GM23338 (cell line): ENCODE measurements around the gene SULT2A1.

ENCODE experiments used
- CREB1 ChIP-seq: fragments of 250-450 bp; sonication (Bioruptor Pico); IDR thresholded peaks from 2 replicates; pipeline ENCODE4 v1.5.0; 2020; ENCODE audit warnings: low read depth, mild to moderate bottlenecking, moderate library complexity
- CTCF ChIP-seq, 2 experiments: fragments of 200-600 bp in 1 of 2; sonication (generic) in 1 of 2; conservative IDR thresholded peaks; 2 replicates each; pipeline versions ENCODE4 v1.5.1 to v1.6.1; 2016 to 2017; ENCODE audit warnings: antibody characterized with exemption in 2 of 2, low read depth in 2 of 2, mild to moderate bottlenecking in 2 of 2, moderate library complexity in 1 of 2
- EZH2 ChIP-seq: fragments of 200-600 bp; sonication (generic); IDR thresholded peaks from one replicate; pipeline ENCODE4 v1.8.0; 2017; ENCODE audit warnings: antibody characterized with exemption, mild to moderate bottlenecking, low read depth; ENCODE audit not compliant: unreplicated experiment
- EZH2phosphoT487 ChIP-seq: fragments of 200-600 bp; sonication (generic); IDR thresholded peaks from one replicate; pipeline ENCODE4 v1.8.1; 2018; ENCODE audit warnings: antibody characterized with exemption; ENCODE audit not compliant: unreplicated experiment
- JUNB ChIP-seq: IDR thresholded peaks from one replicate; pipeline ENCODE4 v1.6.1; 2016; ENCODE audit warnings: antibody characterized with exemption; ENCODE audit not compliant: unreplicated experiment
- NANOG ChIP-seq: IDR thresholded peaks from 2 replicates; pipeline ENCODE4 v1.6.1; 2016; ENCODE audit warnings: antibody characterized with exemption, borderline replicate concordance
- POLR2AphosphoS5 ChIP-seq: IDR thresholded peaks from 2 replicates; pipeline ENCODE4 v1.6.1; 2016; ENCODE audit warnings: antibody characterized with exemption, low read depth
- STAT1 ChIP-seq: IDR thresholded peaks from one replicate; pipeline ENCODE4 v1.6.1; 2016; ENCODE audit warnings: antibody characterized with exemption; ENCODE audit not compliant: unreplicated experiment
- ZNF331 ChIP-seq: fragments of 250-450 bp; sonication (Bioruptor Pico); IDR thresholded peaks from 2 replicates; pipeline ENCODE4 v1.5.0; 2020; ENCODE audit warnings: low read depth, mild to moderate bottlenecking, moderate library complexity
- TF ChIP-seq, protein P1 (sequence below): IDR thresholded peaks from one replicate; pipeline ENCODE4 v1.6.1; 2018; ENCODE audit warnings: antibody characterized with exemption; ENCODE audit not compliant: unreplicated experiment

GRCh38 chr19:47895165-47895782 is 9.2 kb upstream of the SULT2A1 start:
- TF ChIP-seq EZH2phosphoT487: no peak
- no peak for TF ChIP-seq EZH2
- no peak for TF ChIP-seq CTCF (conservative IDR thresholded peaks at IDR 0.05; ENCODE audit: low read depth in 2 of 2)
- TF ChIP-seq POLR2AphosphoS5: no peak
- TF ChIP-seq, protein P1, sequence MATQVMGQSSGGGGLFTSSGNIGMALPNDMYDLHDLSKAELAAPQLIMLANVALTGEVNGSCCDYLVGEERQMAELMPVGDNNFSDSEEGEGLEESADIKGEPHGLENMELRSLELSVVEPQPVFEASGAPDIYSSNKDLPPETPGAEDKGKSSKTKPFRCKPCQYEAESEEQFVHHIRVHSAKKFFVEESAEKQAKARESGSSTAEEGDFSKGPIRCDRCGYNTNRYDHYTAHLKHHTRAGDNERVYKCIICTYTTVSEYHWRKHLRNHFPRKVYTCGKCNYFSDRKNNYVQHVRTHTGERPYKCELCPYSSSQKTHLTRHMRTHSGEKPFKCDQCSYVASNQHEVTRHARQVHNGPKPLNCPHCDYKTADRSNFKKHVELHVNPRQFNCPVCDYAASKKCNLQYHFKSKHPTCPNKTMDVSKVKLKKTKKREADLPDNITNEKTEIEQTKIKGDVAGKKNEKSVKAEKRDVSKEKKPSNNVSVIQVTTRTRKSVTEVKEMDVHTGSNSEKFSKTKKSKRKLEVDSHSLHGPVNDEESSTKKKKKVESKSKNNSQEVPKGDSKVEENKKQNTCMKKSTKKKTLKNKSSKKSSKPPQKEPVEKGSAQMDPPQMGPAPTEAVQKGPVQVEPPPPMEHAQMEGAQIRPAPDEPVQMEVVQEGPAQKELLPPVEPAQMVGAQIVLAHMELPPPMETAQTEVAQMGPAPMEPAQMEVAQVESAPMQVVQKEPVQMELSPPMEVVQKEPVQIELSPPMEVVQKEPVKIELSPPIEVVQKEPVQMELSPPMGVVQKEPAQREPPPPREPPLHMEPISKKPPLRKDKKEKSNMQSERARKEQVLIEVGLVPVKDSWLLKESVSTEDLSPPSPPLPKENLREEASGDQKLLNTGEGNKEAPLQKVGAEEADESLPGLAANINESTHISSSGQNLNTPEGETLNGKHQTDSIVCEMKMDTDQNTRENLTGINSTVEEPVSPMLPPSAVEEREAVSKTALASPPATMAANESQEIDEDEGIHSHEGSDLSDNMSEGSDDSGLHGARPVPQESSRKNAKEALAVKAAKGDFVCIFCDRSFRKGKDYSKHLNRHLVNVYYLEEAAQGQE: no peak
- TF ChIP-seq STAT1: no peak
- TF ChIP-seq JUNB: no peak
- TF ChIP-seq ZNF331: no peak
- TF ChIP-seq NANOG: no peak
- no peak for TF ChIP-seq CREB1 (CRISPR knock-in tag)
